ENCODE results near the gene ZNF519.

ZNF519 gene

GRCh38 chr18:14097761-14098160, 34.5 kb downstream of the ZNF519 start:
- DNase-seq: peak in 1 of 5 experiments; percentile 36

- DNase-seq: no peak
Measured at GRCh38 chr18:14093307-14093915, 38.8 kb downstream of the ZNF519 start.

GRCh38 chr18:14092625-14093306, 39.5 kb downstream of the ZNF519 start:
- no peak for DNase-seq

- no peak for DNase-seq
Measured at GRCh38 chr18:14089781-14090180, 42.5 kb downstream of the ZNF519 start.

- no peak for DNase-seq
Measured at GRCh38 chr18:14089191-14089590, 43.0 kb downstream of the ZNF519 start.

- peak in 1 of 5 experiments; percentile 45 for DNase-seq
Measured at GRCh38 chr18:14086458-14087231, 45.6 kb downstream of the ZNF519 start.

- no peak for DNase-seq
Measured at GRCh38 chr18:14085770-14086457, 46.3 kb downstream of the ZNF519 start.

- DNase-seq: no peak
Measured at GRCh38 chr18:14075196-14075595, 57.0 kb downstream of the ZNF519 start.

GRCh38 chr18:14074187-14074586, 58.0 kb downstream of the ZNF519 start:
- peak in 1 of 5 experiments; percentile 9 for DNase-seq

- DNase-seq: no peak
Measured at GRCh38 chr18:14053661-14054060, 78.6 kb downstream of the ZNF519 start.
